ENCODE results near the gene SEMA3B. TPM values are rescaled to one million over a fixed set of nuclear protein-coding genes. Genes with fewer than 3 reads are reported as not detected.

Gene SEMA3B
- total and polyA plus RNA-seq, 9 of the 15 experiments (the other 6 are each of a cell fraction or from before 2014, with no cell fraction given) = 0.03 to 1.8 (median 0.55) TPM; not detected in 1

- Histone ChIP-seq H3K9me3 (replicated peaks; ENCODE audit: control insufficient read depth, insufficient read depth, low read depth, low read length) (no peaks in the 10 kb centered on the region), H2AFZ (ENCODE audit: low read depth, low read length) (no peak overlapping the region), H3K9ac (ENCODE audit: insufficient read depth in 1 of 2, low read depth in 2 of 2, low read length in 2 of 2) (peak overlapping the region in 1 of 2 experiments; percentile 78; a peak in 2 of 4 replicates), H3K4me2 (ENCODE audit: insufficient read depth, low read length) (no peak overlapping the region), H3K4me3 (no peak overlapping the region), H3K36me3 (ENCODE audit: control insufficient read depth, insufficient read depth, low read length) (peaks cover 11% of the 10 kb centered on the region; the same call in 2 of the 3 replicates), H3K27ac (ENCODE audit: extremely low read depth, low read depth, low read length) (no peak overlapping the region), H3K9me1 (ENCODE audit: control insufficient read depth, insufficient read depth, low read length) (no peaks in the 10 kb centered on the region), H3K27me3 (ENCODE audit: control insufficient read depth in 2 of 2, insufficient read depth in 2 of 2, low read length in 2 of 2) (no peaks in the 10 kb centered on the region), H4K20me1 (replicated peaks; ENCODE audit: control insufficient read depth, insufficient read depth, low read length) (no peaks in the 10 kb centered on the region), H3K79me2 (ENCODE audit: control insufficient read depth, insufficient read depth, low read length) (peaks cover 13% of the 10 kb centered on the region), H3K4me1 (replicated peaks in 1 of 2; ENCODE audit: control insufficient read depth in 2 of 2, insufficient read depth in 2 of 2, low read length in 2 of 2) (peaks cover 12 to 24% of the 10 kb centered on the region in 2 experiments)
- CTCF ChIA-PET (ENCODE audit: low intra/inter-chr PET ratio) = no interaction called here
- BruUV-seq (replicated peaks) = no TSS peak
- ATAC-seq (no peak), FAIRE-seq (peak; percentile 69), DNase-seq (ENCODE audit: extremely low read depth in 1 of 4, low spot score in 3 of 4) (peak in 3 of 4 experiments; percentile 33 to 50 (median 46))
- POLR2A ChIA-PET = no interaction called here
- in situ Hi-C loops (cut with MboI) = no loop called here
- intact Hi-C loops (cut with micrococcal nuclease) = no loop called here
- 38% methylated on average over 5 of the region's 8 CpGs for WGBS (ENCODE audit: insufficient coverage, low coverage, missing lambda C conversion rate)
- TF ChIP-seq ZFP91 (CRISPR knock-in tag; IDR thresholded peaks at IDR 0.05) = no peak
- TF ChIP-seq TAL1 (IDR thresholded peaks at IDR 0.05) = peak; percentile 26; the same call in 1 of the 2 replicates
- no peak for TF ChIP-seq JUNB (CRISPR knock-in tag; conservative IDR thresholded peaks at IDR 0.05)
- no peak for TF ChIP-seq FOXA1 (IDR thresholded peaks at IDR 0.05; ENCODE audit: borderline replicate concordance)
- TF ChIP-seq REST (IDR thresholded peaks at IDR 0.05; ENCODE audit: borderline replicate concordance) = no peak
- no peak for TF ChIP-seq REST (CRISPR knock-in tag; IDR thresholded peaks at IDR 0.05; ENCODE audit: low read depth)
- TF ChIP-seq RBM22 (IDR thresholded peaks at IDR 0.05; ENCODE audit: low read depth, low read length, poor library complexity, severe bottlenecking) = no peak
- TF ChIP-seq RBM25 (IDR thresholded peaks at IDR 0.05; ENCODE audit: low read depth, low read length, severe bottlenecking) = peak; percentile 76
- peak; percentile 74 for TF ChIP-seq BCOR (IDR thresholded peaks at IDR 0.05)
- no peak for TF ChIP-seq ZFP30 (CRISPR knock-in tag; IDR thresholded peaks at IDR 0.05; ENCODE audit: borderline replicate concordance)
- TF ChIP-seq HDAC1 (IDR thresholded peaks at IDR 0.05) = peak in 1 of 2 experiments; percentile 73; a peak in 2 of 4 replicates
- no peak for TF ChIP-seq ZNF57 (CRISPR knock-in tag; IDR thresholded peaks at IDR 0.05)
- no peak for TF ChIP-seq E2F4 (CRISPR knock-in tag; IDR thresholded peaks at IDR 0.05; ENCODE audit: low read depth)
- no peak for TF ChIP-seq MCM7 (IDR thresholded peaks at IDR 0.05)
Observed at GRCh38 chr3:50251220-50251619, 17.7 kb upstream of the SEMA3B start.
